NCI-H2029 treated with DMSO at 0.1 percent for 48 hours (cell line): Measurements from ENCODE around the gene TAX1BP3.

Experiments
- DNase-seq: peaks from one replicate; lab custom pipeline; 2025; lab: John Stamatoyannopoulos, UW

Gene TAX1BP3

GRCh38 chr17:3626831-3627768, 41.3 kb downstream of the TAX1BP3 start:
- no peak for DNase-seq

GRCh38 chr17:3622977-3623594, 45.3 kb downstream of the TAX1BP3 start:
- no peak for DNase-seq

- no peak for DNase-seq
These were observed 47.1 kb downstream of the TAX1BP3 start for GRCh38 chr17:3621146-3621720.

- DNase-seq: no peak
These were observed 53.1 kb downstream of the TAX1BP3 start for GRCh38 chr17:3615160-3615870.

- no peak for DNase-seq
These were observed 55.3 kb downstream of the TAX1BP3 start for GRCh38 chr17:3613124-3613523.
